Lower lobe of right lung (tissue), 2 donors: ENCODE measurements around the gene CLSTN2. TPM values are rescaled to one million over a fixed set of nuclear protein-coding genes. Genes with fewer than 3 reads are reported as not detected.

Experiments used
- ATAC-seq, 2 donors: fragments of 200-7000 bp; cut with Tn5 transposase; one replicate each; pipeline ENCODE4 v1.9.1; 2020 to 2022; ENCODE audit warnings: mild to moderate bottlenecking in 2 of 2, moderate library complexity in 2 of 2
- DNase-seq: peaks from one replicate; pipeline ENCODE4 v3.0.0-alpha.2; 2020
- H3K27ac ChIP-seq: fragments of 200-600 bp; one replicate; pipeline ENCODE4 v1.8.0; 2022
- H3K27me3 ChIP-seq: fragments of 200-600 bp; one replicate; pipeline ENCODE4 v1.8.0; 2022; ENCODE audit warnings: low read depth
- H3K36me3 ChIP-seq: fragments of 200-600 bp; one replicate; pipeline ENCODE4 v1.8.0; 2022; ENCODE audit warnings: mild to moderate bottlenecking
- H3K4me1 ChIP-seq: fragments of 200-600 bp; one replicate; pipeline ENCODE4 v1.8.0; 2022
- H3K4me3 ChIP-seq: fragments of 200-600 bp; one replicate; pipeline ENCODE4 v1.8.0; 2022; ENCODE audit warnings: mild to moderate bottlenecking
- H3K9me3 ChIP-seq: fragments of 200-600 bp; one replicate; pipeline ENCODE4 v1.8.0; 2022
- CTCF ChIP-seq: fragments of 200-600 bp; IDR thresholded peaks from one replicate; pipeline ENCODE4 v1.8.0; 2022; ENCODE audit warnings: antibody characterized with exemption, mild to moderate bottlenecking
- intact Hi-C: fragments of 100-400 bp; cut with DNase I; formaldehyde crosslinking; loops from one replicate; pipeline ENCODE4 v1.11.0; 2022
- total RNA-seq: library from RNA; stranded (reverse); fragmentation: NEBNext Ultra II Directional; extraction: Animal tissue kit (Norgen Biotek cat#: 25700); gene quantifications from one replicate; pipeline ENCODE4 v1.2.1, GENCODE V29; 2021
- donor health status: DM: no; HTN: yes; CAD: no; lungs with severe emphysema.

The CLSTN2 gene
- total RNA-seq, 1 donor from 2014 or later: 4.5 TPM

- no peak overlapping the region for H3K27ac ChIP-seq
- no peaks in the 10 kb centered on the region for H3K27me3 ChIP-seq
- DNase-seq (no peak), ATAC-seq (no peak)
- TF ChIP-seq CTCF: no peak
- intact Hi-C loops: no loop called here
- H3K4me3 ChIP-seq: no peak overlapping the region
- no peaks in the 10 kb centered on the region for H3K36me3 ChIP-seq
- no peaks in the 10 kb centered on the region for H3K4me1 ChIP-seq
- H3K9me3 ChIP-seq: no peaks in the 10 kb centered on the region
These were observed 315.2 kb downstream of the CLSTN2 start for GRCh38 chr3:140250010-140250855.

GRCh38 chr3:140250945-140251344 lies 316.0 kb downstream of the CLSTN2 start:
- no peak overlapping the region for H3K4me3 ChIP-seq
- no peak overlapping the region for H3K27ac ChIP-seq
- H3K27me3 ChIP-seq: no peaks in the 10 kb centered on the region
- DNase-seq: no peak
- TF ChIP-seq CTCF: no peak
- intact Hi-C loops: no loop called here
- no peaks in the 10 kb centered on the region for H3K9me3 ChIP-seq
- H3K4me1 ChIP-seq: no peaks in the 10 kb centered on the region
- ATAC-seq: no peak
- no peaks in the 10 kb centered on the region for H3K36me3 ChIP-seq

- no peak for DNase-seq
- no peaks in the 10 kb centered on the region for H3K27me3 ChIP-seq
- no peaks in the 10 kb centered on the region for H3K36me3 ChIP-seq
- no peak for ATAC-seq
- intact Hi-C loops: no loop called here
- no peaks in the 10 kb centered on the region for H3K4me1 ChIP-seq
- H3K9me3 ChIP-seq: no peaks in the 10 kb centered on the region
- TF ChIP-seq CTCF: no peak
- H3K27ac ChIP-seq: no peak overlapping the region
- H3K4me3 ChIP-seq: no peak overlapping the region
These were observed 316.7 kb downstream of the CLSTN2 start for GRCh38 chr3:140251678-140252077.

- intact Hi-C loops: no loop called here
- H3K27ac ChIP-seq: no peak overlapping the region
- no peak for DNase-seq
- no peak overlapping the region for H3K4me3 ChIP-seq
- ATAC-seq: no peak
- no peaks in the 10 kb centered on the region for H3K36me3 ChIP-seq
- no peak for TF ChIP-seq CTCF
- no peaks in the 10 kb centered on the region for H3K9me3 ChIP-seq
- no peaks in the 10 kb centered on the region for H3K4me1 ChIP-seq
- no peaks in the 10 kb centered on the region for H3K27me3 ChIP-seq
These were observed 318.0 kb downstream of the CLSTN2 start for GRCh38 chr3:140252812-140253656.

GRCh38 chr3:140258222-140258724 lies 323.3 kb downstream of the CLSTN2 start:
- no peak for TF ChIP-seq CTCF
- no peak for ATAC-seq

More at GRCh38 chr3:140258222-140258724, 323.3 kb downstream of the CLSTN2 start:
- Histone ChIP-seq H3K27ac (no peak overlapping the region), H3K9me3 (no peaks in the 10 kb centered on the region), H3K4me3 (no peak overlapping the region), H3K4me1 (no peaks in the 10 kb centered on the region), H3K27me3 (no peaks in the 10 kb centered on the region), H3K36me3 (no peaks in the 10 kb centered on the region)
- intact Hi-C loops: no loop called here
- DNase-seq: no peak
